Bone marrow (tissue), 2 donors: ENCODE results near the gene ADARB2.
A peak's percentile ranks its signal among the peaks of the same experiment; 100 is the strongest.
"Not testable (repeated sequence)": the region's sequence is repeated elsewhere in the genome, so short reads cannot be mapped to it uniquely, and the experiment has no call there.

Experiments
- DNase-seq, 2 donors: peaks; one replicate each; lab custom pipeline; 2025; lab: John Stamatoyannopoulos, UW

The ADARB2 gene

DNA sequence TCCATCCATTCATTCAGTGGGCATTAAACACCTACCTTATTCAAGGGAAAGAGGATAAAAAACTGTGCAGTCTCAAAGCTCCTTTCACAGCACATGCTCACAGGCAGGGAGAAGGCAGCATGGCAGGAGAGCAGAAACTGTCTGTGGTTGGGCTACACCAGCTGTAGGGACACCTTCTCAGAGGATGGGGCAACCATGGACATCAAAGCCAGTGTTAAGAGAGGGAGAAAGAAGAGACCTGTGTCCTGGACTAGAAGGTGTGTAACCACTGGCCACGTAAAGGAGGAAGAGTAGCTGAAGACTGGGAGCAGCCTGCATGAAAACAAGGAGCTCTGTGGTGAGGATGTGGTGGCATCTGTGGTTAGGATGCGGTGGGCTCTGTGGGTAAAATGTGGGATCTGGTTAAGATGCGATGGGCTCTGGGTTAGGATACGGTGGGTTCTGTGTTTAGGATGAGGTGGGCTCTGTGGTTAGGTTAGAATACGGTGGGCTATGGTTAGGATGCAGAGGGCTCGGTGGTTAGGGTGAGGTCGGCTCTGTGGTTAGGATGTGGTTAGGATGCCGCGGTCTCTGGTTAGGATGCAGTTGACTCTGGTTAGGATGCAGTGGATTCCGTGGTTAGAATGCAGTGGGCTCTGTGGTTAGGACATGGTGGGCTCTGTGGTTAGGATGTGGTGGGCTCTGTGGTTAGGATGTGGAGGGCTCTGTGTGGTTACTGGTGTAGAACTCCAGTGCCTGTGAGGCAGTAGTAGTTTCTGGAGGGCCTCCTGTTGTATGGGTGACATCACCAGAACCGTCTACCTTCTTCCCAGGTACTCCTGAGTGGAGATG is 483.6 kb downstream of the ADARB2 start:
- no peak for DNase-seq

DNA sequence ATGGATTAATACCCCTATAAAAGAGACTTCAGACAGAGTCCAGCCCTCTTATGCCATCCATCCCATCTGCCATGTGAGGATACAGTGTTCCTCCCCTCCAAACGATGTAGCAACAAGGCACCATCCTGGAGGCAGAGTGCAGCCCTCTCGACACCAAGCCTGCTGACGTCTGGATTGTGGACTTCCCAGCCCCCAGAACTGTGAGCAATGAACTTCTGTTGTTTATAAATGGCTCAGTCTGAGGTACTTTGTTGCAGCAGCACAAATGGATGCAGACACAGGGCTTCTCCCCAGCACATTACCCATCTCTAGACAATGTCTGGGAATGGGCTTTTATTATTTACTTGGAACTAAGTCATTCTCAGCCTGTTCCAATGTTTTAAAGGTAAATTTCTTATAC is 485.6 kb downstream of the ADARB2 start:
- no peak for DNase-seq

DNA sequence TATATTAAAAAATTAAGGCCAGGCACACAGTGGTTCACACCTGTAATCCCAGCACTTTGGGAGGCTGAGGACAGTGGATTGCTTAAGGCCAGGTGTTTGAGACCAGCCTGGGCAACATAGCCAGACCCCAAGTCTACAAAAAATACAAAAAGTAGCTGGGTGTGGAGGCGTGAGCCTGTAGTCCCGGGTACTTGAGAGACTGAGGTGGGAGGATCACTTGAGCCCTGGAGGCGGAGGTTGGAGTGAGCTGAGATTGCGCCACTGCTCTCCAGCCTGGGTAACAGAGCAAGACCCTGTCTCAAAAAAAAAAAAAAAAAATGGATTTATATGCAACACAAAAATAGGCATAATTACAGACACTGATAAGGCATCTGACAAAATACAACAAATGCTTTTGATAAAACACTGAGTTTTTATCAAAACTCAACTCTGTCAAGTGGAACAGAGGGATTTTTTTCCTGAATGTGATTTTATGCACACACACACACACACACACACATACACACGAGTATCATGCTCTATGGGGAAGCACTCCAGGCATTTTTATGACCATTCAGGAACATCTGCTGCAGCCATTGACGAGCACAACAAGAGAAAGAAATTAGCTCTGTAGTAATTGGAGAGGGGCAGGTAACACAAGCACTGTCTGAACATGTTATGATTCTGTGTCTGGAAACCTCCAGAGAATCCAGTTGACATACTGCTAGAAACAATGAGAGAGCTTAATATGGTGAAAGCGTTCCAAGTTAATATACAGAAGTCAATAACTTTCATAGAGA is 488.0 kb downstream of the ADARB2 start:
- DNase-seq = no peak

DNA sequence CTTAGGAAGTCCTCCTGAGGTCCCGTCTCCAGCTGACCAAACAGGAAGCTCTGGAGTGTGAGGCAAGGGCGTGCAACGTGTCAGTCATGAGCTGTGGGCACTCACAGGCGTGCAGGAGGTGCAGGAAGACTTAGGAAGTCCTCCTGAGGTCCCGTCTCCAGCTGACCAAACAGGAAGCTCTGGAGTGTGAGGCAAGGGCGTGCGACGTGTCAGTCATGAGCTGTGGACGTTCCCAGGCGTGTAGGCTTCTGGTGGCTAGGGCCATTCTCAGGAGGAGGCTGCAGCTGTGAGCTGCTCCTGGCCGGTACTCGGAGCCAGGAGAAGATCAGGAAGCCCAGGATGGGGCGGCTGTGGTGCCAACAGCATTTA is 489.1 kb downstream of the ADARB2 start:
- DNase-seq = not testable (repeated sequence)

DNA sequence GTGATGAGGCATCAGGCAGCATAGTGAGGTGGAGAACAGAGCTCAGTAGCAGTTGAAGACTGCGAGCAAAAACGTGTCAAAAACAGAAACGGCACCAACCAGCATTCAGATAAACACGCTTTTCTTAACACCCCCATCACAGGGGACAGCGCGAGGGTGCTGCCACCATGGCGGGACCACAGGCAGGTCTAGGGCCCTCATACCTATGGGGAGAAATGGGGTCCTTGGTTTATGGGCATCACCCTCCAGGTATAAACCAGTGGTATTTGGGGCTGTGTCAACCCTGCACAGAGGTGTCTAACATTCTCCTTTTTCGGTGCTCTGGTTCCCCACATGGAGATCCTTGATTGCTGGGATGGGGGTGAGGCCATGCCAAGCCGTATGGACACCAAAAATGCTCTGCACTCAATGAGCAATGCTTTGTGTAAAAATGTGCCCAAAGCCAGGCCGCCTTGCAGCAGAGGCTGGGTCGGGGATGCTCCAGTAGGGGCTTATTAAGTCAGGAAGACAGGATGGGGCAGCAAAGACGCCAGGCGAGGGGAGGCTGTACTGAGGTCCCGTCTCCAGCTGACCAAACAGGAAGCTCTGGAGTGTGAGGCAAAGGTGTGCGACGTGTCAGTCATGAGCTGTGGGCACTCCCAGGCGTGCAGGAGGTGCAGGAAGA is 489.6 kb downstream of the ADARB2 start:
- DNase-seq = no peak

DNA sequence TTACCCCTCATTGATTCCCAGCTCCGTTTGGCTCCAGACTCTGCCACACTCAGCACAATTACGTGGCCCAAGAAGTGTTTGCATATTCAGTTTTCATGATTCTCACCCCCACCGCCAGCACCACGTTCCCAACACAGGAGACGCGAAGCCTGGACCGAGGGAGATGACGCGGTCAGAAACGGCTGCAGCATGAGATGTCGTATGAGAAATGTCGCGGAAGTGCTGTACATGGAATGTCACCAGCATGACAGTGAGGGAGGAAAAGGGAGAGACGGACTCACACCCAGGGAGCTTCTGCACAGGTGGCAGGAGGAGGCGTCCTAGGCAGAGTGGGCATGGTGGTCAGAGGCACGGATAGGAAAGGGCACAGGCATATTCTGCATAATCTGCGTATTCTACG is 492.8 kb downstream of the ADARB2 start:
- no peak for DNase-seq

DNA sequence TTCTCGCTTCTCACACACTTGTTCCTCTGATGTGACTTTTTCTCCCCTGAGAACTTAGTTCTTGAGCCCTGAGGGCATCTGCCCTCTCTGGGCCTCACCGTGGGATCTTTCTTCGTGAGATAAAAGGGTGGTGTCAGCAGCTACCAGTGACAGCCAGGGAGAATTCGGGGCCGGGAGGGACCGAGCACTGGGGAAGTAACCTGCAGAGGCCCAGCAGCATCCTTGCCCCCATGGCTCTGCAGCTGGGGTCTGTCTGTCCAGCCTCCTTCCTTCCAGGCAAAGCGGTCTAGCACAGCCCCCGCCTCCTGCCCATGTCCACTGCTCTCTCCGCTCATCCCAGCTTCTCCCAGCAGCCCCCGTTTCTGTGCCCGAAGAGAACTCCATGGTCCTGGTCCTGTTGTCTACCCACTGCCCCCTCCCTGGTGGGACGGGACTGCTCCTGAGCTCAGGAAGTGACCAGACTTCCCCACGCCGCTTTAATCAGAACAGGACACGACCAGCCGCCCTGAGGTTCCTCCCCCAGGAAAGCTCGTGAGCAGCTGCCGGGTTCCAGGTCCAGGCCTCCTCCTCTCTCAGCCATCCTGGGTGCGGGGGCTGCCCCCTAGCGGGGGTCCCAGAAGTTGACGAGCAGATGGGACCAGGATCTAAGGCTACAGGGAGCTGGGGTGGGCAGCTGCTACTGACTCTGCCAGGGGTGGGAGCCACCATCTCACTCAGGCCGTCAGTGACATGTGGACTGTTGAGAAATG is 493.7 kb downstream of the ADARB2 start:
- DNase-seq = no peak

DNA sequence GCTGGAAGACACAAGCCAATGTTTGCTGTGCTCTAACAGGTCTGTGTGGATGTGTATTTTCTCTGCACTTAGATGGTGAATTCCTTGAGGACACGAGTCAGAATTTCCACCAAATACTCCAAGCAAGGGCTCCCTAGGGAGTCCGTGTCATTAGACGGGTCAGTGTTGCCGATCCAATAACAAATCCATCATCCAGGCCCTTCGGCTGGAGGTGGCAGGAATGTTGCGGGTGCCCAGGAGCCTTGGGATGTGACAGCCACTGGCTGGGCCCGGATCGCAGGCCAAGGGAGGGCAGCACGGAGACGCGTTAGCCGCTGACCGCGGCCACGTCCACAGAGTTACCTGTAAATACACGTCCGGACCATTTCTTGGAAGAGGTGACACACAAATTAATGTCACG is 494.4 kb downstream of the ADARB2 start:
- DNase-seq = no peak

DNA sequence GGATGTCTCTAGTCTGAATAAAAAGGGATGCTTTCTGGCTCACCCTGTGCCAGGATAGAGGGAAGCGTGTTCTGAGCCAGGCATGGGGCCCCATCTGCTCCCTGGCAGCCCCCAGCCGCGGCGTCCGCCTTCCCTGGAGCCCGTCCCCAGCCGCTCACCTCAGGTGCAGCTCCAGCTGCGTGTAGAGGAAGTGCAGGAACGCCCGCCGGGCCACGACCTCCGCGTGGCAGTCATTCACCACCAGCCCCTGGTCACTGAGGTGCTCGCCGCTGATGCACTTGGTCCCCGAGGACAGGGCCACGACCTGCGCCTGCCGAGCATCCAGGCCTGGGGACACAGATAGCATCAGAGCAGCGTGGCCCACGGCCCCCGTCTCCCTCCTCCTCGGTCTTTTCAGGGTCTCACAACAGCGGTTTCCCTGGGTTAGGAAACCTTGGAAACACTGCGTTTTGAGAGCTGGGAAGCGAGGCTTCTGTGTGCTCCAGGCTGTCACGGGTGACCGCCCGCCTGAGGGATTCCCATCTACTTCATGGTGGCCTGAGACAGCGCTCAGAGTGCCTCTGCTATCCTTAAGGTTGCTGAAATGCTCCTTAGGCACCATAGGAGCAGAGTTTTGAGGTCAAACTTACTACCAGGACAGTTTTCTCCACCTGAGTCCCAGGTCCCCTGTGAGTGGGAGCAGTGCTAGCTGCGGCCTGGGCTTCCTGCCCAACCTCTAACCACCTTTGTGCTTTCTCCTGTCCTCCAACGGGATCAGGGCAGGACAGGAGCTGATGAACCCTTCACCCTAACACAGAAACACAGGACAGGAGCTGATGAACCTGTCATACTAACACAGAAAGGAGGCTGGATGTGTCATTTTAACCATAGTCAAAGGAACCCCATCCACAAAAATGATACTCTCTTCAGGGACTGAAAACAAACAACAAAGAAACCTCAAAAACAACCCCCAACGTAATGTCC is 495.1 kb downstream of the ADARB2 start:
- DNase-seq = no peak

DNA sequence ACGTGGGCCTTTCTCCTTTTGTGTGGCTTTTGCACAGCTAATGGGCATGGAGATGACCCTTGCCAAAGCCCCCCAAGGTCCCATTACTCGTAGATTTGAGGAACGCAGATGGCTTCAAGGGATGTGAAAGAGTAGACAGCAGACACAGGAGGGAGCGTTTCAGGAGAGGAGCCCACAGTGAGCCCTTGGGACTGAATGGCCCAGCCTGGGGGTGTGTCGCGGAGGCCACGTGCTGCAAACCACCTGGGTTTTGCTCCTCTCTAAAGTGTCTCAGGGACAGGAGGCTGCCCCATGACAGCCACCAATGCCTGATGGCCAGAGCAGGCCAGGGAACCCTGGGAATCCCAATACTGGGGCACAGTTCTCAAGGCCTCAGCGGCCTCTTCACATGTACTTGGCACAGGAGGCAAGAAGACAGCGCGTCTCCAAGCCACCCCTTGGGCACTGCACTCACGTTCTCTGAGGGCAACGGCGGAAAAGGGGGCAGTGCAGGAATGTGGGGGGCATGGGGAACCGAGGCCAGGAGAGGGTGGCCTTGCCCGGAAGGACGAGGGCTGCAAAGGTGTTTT is 495.9 kb downstream of the ADARB2 start:
- DNase-seq = no peak

DNA sequence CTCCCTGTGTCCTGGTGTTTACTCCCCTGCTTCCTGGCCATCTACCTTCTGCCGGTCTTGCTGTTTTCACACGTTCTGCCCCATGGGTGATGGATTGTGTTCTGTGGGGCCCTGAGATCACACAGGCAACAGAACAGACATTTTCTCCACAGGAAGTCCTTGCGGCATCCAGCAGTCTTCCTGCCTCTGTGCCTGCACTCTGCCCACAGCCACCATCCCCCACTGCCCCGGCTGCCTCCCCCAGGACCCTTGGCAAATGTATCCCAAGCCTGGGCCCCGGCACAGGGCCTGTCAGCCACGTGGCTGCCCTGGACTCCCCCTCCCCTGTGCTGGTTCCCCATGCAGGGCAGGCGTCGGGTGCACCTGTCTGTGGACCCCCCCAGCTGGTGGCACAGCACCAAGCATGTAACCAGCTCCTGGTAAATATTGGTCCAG is 497.0 kb downstream of the ADARB2 start:
- DNase-seq = peak in 1 of 2 donors; percentile 68

DNA sequence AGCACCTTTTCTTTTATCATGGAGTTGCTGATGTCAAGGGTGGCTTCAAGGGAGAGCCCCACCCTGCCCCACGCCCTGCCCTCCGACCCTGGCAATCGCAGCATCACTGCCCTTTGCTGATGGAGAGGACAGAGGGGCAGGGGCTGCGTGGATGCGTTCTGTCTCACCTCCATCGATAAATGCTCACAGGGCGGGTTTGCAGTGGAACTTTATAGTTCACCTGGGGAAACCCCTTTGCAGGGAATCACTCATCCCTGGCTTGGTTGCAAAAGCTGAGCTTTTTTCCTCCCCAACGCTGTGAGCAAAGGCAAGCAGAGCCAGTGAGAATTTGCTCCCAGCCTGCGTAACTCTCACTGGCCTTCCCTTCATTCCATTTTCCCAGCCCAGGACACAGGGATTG is 504.3 kb downstream of the ADARB2 start:
- DNase-seq = no peak

DNA sequence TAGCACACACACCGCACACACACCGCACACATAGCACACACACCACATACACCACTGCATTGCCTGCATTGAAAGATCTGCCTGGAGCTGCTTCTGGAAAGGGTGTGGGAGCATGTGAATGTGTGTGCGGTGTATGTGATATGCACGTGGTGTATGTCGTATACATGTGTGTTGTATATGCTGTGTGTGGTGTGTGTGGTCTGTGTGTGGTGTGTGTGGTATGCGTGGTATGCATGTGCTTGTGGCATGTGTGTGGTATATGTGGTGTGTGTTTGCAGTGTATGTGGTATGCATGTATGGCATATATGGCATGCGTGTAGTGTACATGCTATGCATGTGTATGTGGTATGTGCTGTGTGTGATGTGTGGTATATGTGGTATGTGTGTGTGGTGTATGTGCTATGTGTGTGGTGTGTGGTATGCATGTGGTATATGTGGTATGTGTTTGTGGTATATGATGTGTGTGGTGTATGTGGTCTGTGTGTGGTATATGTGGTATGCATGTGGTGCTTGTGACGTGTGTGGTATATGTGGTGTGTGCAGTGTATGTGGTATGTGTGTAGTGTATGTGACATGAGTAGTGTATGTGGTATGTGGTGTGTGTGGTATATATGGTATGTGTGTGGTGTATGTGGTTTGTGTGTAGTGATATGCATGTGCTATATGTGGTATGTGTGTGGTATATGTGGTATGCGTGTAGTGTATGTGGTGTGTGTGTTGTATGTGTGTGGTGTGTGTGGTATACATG is 505.0 kb downstream of the ADARB2 start:
- no peak for DNase-seq

DNA sequence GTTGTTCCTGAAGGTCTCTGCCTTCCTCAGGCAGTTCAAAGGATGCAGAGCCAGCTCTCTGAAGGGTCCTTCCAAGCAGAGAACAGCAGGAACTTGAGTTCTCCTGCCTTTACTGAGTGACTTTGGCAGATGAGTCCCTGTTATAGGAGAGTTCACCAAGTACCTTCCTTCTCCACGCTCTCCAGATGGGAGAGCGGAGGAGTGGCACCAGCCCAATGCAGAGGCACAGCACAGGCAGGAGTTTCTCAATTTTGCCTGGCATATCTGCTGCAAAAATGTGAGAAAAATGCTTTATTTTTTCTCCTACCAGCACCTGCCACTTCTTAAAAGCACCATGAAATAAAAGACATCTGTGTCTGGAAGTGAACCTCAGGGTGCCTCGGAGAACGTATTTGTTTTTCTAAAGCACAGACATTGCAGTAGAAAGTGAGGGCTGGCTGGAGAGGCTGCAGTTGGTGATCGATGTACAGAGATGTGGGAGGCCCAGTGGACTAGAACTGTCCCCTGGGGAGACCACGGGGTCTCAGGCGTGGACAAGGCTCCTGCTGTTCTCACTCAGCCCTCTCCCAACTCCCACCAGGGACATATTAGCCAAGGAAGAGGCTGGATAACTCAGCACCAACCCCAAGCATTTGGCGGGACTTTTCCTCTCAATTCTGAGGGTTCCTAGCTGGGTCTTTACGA is 506.6 kb downstream of the ADARB2 start:
- no peak for DNase-seq

DNA sequence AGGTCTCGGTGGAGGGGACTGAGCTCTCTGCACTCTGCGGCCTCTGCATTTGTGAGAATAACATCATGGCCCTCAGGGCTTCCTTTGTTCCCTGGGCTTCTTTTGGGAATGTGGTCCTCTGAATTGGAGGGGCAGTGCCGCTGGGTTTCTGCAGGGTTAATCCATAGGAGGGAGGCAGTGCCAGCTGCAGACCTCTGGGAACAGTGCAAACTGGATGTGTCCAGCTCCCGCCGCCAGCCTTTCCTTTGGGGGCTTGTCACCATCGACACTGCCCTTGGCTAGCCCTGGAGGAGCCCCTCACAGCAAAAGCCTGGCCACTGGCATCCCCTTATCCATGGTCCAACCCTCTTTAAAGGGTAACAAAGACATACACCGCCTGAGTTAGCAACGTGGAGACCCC is 507.2 kb downstream of the ADARB2 start:
- no peak for DNase-seq

DNA sequence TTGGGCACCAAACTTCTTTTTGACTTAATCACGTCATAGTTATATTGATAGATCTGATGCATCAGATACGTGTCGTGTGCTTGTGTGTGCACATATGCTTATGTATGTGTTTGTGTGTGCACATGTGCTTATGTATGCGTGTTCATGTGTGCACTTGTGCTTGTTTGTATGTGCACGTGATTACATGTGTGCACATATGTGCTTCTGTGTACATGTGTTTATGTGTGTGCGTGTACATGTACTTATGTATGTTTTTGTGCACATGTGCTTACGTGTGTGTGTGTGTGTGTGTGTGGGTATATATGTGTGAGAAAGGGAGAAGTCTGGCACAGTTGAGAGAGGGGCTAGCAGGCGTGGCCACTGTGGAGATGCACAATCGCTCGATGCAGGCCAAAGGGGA is 507.8 kb downstream of the ADARB2 start:
- no peak for DNase-seq

DNA sequence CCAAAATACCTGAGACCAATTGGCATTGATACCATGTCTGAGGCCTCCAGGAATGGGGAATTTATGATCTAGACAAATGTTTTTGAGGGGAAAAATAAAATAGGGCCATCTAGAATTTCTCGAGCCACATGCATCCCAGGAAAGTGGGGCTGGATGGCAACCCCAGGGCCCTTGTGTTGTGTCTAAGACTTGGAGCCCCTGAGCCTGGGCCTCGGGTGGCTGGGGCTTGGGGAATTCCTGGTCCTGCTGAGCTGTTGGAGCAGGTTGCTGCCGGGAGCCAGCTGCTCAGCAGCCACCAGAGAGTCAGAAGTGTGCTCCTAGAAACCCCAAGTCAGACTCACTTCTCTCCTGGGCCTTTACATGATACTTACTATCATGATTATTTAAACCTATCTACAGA is 508.2 kb downstream of the ADARB2 start:
- DNase-seq = no peak

DNA sequence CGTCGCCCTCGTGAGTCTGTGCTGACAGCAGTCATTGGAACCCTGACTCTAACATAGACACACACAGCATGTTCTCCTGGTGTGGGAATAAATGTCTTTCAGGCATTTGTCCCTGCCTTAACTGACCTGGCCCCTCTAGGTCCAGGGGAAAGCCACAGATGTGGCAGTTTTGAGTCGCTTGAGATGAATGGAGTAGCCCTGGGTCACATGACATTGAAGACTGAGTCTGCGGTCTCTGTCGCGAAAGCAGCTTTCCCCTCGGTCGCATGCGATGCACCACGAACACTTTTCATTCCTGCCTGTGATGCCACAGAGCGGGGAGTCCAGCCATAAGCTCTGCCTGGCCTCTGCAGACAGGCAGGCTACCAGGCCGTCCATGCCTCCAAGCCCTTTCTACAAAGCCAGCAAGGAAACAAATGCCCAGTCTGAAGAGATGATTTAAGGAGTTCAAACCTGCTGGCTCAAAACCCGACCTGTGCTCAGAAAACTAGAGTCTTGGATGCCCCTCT is 508.8 kb downstream of the ADARB2 start:
- DNase-seq = no peak
